HG03469 (cell line): ENCODE results near the gene AMY1A.
"Not testable (repeated sequence)": the region's sequence is repeated elsewhere in the genome, so short reads cannot be mapped to it uniquely, and the experiment has no call there.

Source experiments
- ATAC-seq: cut with Tn5 transposase; IDR thresholded peaks from one replicate; pipeline ENCODE4 v1.9.1; 2021; ENCODE audit warnings: mild to moderate bottlenecking, moderate library complexity, moderate number of reproducible peaks; ENCODE audit not compliant: unreplicated experiment

Gene AMY1A

DNA sequence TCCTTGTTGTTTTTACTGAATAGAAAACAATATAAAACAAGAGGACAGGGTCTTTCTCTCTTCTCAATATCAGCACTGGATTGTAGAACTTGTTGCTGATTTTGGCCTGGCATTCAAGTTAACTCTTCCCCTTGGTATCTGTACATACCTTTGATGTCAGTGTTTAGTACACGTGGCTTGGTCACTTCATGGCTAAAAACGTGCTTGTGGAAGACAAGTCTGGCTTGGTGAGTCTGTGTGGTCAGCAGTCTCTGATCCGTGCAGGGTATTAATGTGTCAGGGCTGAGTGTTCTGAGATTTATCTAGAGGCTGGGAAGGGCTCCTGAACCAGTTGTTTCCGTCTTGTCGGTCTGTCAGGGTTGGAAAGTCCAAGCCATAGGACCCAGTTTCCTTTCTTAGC, at the start of gene AMY1A:
AMY1A (plus strand) TSS at position 301 of the 400 bp plus-strand sequence. CDS start 571 bp downstream, outside the sequence.
- not testable (repeated sequence) for ATAC-seq

DNA sequence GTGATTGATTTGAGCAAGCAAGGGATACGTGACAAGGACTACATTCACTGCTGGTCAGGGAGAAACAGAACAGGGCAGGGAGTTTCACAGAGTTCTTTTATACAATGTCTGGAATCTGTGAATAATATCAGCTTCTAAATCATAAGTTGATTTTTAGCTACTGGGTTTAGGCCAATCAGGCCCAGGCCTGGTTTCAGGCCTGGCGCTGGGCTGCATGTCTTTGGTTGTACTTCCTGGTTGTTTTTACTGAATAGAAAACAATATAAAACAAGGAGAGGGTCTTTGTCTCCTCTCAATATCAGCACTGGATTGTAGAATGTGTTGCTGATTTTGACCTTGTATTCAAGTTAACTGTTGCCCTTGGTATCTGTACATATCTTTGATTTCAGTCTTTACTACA, 39.2 kb upstream of the AMY1A start:
- no peak for ATAC-seq

DNA sequence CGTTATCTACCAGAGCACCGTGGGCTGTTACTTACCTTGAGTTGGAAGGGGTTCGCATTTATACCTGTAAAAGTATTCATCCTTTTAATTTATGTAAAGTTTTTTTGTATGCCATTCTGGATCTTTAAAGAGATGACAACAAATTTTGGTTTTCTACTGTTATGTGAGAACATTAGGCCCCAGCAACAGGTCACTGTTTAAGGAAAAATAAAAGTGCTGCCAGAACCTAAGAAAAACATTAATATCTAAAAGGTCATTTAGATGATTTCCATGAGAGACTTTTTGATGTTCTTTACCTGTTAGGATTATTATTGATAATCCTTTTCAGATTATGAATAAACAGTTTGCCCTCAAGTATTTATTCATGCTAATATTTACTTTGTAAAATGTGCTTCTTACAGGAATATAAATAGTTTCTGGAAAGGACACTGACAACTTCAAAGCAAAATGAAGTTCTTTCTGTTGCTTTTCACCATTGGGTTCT, 38.5 kb upstream of the AMY1A start, which contains the start of gene AMY2A:
AMY2A (plus strand) TSS at position 434 of the 484 bp plus-strand sequence; CDS start at position 448, 14 bp downstream.
- not testable (repeated sequence) for ATAC-seq

GRCh38 chr1:103627436-103627835, 28.1 kb upstream of the AMY1A start:
- ATAC-seq = not testable (repeated sequence)

- not testable (repeated sequence) for ATAC-seq
Measured at GRCh38 chr1:103641194-103641593, 14.4 kb upstream of the AMY1A start.

DNA sequence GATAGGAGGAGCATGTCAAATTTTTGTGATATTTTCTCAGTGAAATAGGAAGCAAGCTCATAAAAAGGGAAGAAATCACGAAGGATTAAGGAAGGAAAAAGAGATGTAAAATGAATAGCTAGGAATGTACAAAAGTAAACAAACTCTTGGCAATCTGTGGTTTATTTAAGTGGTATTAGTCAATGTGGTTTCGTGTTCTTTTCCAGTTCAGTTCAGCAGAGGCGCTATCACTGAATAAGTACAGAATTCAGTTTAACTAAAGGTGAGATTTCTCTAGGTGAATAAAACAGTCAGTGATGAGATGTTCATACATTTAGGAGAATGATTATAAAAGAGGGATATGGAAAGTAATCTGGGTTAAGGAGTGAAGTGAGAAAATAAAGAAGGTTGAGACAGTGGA, 11.7 kb upstream of the AMY1A start:
- ATAC-seq = not testable (repeated sequence)

DNA sequence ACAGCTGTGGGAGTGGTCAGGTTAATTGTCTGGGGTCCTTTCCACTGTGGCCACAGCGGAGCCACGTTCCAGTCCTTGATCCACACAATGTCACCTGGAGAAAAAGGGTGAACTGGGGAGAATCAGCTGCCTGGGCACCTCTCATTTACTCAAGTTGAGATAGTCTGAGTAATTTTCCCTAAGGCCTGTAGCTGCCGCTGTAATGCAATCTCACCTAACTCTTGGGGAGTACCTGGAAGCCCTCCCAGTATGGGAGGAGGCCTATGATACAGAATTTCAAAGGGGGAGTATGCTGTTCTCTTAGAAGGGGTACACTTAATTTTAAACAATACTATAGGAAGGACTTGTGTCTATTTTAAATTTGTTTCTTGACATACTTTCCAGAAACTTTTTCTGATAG, 5.3 kb upstream of the AMY1A start:
- not testable (repeated sequence) for ATAC-seq

DNA sequence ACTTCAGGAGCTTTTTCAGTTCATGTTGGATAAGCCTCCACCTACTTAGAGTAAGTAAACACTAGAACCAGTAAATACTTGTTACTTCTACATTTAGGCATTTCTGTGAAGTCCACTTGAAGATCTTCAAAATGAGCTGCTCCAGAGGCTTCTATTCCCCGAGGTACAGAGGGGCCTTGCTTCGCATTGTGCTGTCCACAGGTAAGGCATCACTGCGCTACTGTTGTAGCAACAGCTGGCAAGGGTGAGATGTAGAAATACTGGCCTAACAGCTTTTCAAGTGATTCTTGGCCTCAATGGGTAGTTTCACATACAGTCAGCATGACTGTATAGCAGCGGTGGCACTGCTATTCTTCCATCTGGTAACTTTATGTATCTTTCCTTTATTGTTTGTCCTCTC, 4.7 kb upstream of the AMY1A start:
- not testable (repeated sequence) for ATAC-seq

GRCh38 chr1:103654133-103654532, 1.4 kb upstream of the AMY1A start:
- ATAC-seq = not testable (repeated sequence)

DNA sequence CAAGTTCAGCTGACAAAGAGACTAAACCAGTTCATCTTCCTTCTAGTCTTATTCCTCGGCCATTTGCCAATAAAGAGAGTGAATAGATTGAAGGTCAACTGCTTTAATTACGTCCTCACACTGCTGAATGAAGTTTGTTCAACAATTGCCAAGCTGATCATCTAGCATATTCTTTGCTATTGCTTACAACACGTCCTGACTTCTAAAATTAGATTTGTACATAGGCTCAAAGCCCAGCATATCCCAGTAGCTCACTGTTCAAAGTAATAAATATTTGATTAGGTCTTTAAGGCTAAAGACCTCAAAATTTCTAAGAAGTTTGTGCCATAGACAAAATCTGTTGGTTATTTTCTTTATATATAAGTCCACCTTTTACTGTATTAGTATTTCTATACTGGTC, 20.8 kb downstream of the AMY1A start:
- not testable (repeated sequence) for ATAC-seq

DNA sequence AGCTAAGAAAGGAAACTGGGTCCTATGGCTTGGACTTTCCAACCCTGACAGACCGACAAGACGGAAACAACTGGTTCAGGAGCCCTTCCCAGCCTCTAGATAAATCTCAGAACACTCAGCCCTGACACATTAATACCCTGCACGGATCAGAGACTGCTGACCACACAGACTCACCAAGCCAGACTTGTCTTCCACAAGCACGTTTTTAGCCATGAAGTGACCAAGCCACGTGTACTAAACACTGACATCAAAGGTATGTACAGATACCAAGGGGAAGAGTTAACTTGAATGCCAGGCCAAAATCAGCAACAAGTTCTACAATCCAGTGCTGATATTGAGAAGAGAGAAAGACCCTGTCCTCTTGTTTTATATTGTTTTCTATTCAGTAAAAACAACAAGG, 40.5 kb downstream of the AMY1A start, which contains the start of gene AMY1B:
AMY1B (minus strand) TSS at position 101 of the 400 bp plus-strand sequence. CDS start 571 bp downstream, outside the sequence.
- not testable (repeated sequence) for ATAC-seq

GRCh38 chr1:103697430-103697829, 41.9 kb downstream of the AMY1A start:
- ATAC-seq = not testable (repeated sequence)

DNA sequence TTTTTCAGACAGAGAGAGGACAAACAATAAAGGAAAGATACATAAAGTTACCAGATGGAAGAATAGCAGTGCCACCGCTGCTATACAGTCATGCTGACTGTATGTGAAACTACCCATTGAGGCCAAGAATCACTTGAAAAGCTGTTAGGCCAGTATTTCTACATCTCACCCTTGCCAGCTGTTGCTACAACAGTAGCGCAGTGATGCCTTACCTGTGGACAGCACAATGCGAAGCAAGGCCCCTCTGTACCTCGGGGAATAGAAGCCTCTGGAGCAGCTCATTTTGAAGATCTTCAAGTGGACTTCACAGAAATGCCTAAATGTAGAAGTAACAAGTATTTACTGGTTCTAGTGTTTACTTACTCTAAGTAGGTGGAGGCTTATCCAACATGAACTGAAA, 45.1 kb downstream of the AMY1A start:
- not testable (repeated sequence) for ATAC-seq

- not testable (repeated sequence) for ATAC-seq
Measured at GRCh38 chr1:103701256-103701655, 45.7 kb downstream of the AMY1A start.

DNA sequence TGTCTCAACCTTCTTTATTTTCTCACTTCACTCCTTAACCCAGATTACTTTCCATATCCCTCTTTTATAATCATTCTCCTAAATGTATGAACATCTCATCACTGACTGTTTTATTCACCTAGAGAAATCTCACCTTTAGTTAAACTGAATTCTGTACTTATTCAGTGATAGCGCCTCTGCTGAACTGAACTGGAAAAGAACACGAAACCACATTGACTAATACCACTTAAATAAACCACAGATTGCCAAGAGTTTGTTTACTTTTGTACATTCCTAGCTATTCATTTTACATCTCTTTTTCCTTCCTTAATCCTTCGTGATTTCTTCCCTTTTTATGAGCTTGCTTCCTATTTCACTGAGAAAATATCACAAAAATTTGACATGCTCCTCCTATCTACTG, 52.1 kb downstream of the AMY1A start:
- ATAC-seq = not testable (repeated sequence)

- ATAC-seq = not testable (repeated sequence)
Measured at GRCh38 chr1:103710381-103710780, 54.8 kb downstream of the AMY1A start.
